ENCODE measurements around the gene PSMB7. TPM values are rescaled to one million over a fixed set of nuclear protein-coding genes. Genes with fewer than 3 reads are reported as not detected.

The PSMB7 gene
- total RNA-seq, 2 donors from 2014 or later: 105 to 175 TPM

- H3K27me3 Mint-ChIP-seq: no peaks in the 10 kb centered on the region
- ATAC-seq (replicated peaks): no peak
- no peak overlapping the region for H3K4me3 Mint-ChIP-seq
- H3K4me1 Mint-ChIP-seq: peaks cover 51% of the 10 kb centered on the region
- H3K9me3 Mint-ChIP-seq: no peaks in the 10 kb centered on the region
- peaks cover 62% of the 10 kb centered on the region for H3K36me3 Mint-ChIP-seq (ENCODE audit: low read depth)
- no peak overlapping the region for H3K27ac Mint-ChIP-seq
Observed at GRCh38 chr9:124390794-124391658, 24.2 kb downstream of the PSMB7 start.

DNA sequence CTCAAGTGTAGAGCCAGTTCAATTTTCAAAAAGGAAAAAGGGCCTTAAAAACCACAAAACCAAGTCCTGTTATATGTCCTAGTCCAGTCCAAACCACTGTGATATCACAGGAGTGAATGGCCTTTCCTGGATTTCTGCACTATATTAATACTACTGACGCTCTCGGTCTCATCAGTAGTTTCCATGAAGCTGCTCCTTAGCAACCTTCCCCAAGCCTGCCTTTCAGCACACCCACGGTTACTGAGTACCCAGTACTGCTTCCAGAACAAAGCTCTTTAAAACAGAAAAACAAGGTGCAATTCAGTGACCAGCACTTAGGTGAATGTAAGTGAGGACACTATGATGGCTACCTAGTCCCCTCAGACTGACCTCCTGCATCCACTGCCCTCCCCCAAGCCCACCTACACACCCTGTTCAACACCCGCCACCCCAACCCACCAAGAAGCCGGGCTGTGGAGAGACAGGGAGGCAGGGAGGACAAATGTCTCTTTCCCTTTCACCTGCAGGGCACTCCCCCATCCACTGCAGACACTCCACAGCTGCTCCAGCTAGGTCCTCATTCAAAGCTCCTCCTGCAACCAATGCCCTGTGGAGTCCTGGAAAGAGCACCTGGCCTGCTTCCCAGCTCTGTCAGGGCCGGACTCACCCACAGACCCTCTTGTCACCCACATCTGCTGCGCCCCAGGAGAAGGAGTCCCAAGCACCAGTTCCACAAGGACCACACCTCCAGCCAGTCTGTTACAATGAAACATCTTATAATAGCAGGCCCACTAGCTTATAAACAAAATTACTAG, 25.9 kb downstream of the PSMB7 start:
- Mint-ChIP-seq H3K4me3 (no peak overlapping the region), H3K36me3 (ENCODE audit: low read depth) (peaks cover 59% of the 10 kb centered on the region), H3K9me3 (no peaks in the 10 kb centered on the region), H3K4me1 (peaks cover 42% of the 10 kb centered on the region), H3K27ac (peak overlapping the region; percentile 14), H3K27me3 (no peaks in the 10 kb centered on the region)
- no peak for ATAC-seq (replicated peaks)

- peaks cover 36% of the 10 kb centered on the region for H3K4me1 Mint-ChIP-seq
- peaks cover 59% of the 10 kb centered on the region for H3K36me3 Mint-ChIP-seq (ENCODE audit: low read depth)
Observed at GRCh38 chr9:124388275-124389048, 26.8 kb downstream of the PSMB7 start.

DNA sequence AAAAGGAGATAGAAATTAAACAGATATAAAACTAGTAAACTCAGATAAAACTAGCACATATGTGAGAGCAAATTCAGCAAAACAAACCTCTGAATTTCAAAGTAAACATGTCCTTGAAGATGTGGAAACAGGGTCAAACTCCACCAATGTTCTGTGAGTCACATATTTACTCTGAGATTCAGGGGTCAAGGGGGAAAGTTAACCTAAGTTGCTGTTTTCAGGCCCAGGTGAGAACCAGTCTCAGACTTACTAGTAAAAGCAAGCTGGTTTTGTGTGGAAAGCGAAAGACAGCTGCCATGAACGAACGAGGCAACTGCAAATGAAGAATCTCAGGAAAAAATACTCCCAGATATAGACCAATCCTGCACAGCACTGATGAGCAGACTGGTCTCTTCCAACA, 29.0 kb downstream of the PSMB7 start:
- no peaks in the 10 kb centered on the region for H3K9me3 Mint-ChIP-seq
- peaks cover 28% of the 10 kb centered on the region for H3K4me1 Mint-ChIP-seq
- H3K27me3 Mint-ChIP-seq: no peaks in the 10 kb centered on the region
- ATAC-seq (replicated peaks): no peak
- no peak overlapping the region for H3K4me3 Mint-ChIP-seq
- H3K36me3 Mint-ChIP-seq (ENCODE audit: low read depth): peaks cover 59% of the 10 kb centered on the region
- H3K27ac Mint-ChIP-seq: no peak overlapping the region

More at GRCh38 chr9:124388275-124389048, 26.8 kb downstream of the PSMB7 start:
- Mint-ChIP-seq H3K27me3 (no peaks in the 10 kb centered on the region), H3K9me3 (no peaks in the 10 kb centered on the region), H3K27ac (peak overlapping the region; percentile 72), H3K4me3 (no peak overlapping the region)
- ATAC-seq (replicated peaks): no peak

DNA sequence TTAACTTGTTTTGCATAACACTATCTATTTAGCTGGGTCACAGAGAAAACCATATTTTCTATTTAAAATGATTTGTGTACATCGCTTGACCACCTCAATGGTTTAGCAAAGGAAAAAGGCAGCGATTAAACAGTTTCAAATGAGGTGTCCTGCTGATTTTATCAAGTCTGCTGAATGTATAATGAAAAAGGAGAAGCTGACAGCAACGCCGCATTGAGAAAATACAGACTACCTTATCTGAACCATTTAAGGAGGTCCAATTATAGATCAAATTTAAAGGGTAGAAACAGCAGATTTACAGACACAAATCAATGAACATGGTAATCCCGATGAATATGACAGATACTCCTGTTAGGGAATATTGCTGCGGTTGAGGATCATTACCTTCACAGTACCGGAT, 29.6 kb downstream of the PSMB7 start:
- no peaks in the 10 kb centered on the region for H3K9me3 Mint-ChIP-seq
- peaks cover 23% of the 10 kb centered on the region for H3K4me1 Mint-ChIP-seq
- H3K27me3 Mint-ChIP-seq: no peaks in the 10 kb centered on the region
- no peak overlapping the region for H3K27ac Mint-ChIP-seq
- ATAC-seq (replicated peaks): no peak
- H3K4me3 Mint-ChIP-seq: no peak overlapping the region
- H3K36me3 Mint-ChIP-seq (ENCODE audit: low read depth): peaks cover 53% of the 10 kb centered on the region

DNA sequence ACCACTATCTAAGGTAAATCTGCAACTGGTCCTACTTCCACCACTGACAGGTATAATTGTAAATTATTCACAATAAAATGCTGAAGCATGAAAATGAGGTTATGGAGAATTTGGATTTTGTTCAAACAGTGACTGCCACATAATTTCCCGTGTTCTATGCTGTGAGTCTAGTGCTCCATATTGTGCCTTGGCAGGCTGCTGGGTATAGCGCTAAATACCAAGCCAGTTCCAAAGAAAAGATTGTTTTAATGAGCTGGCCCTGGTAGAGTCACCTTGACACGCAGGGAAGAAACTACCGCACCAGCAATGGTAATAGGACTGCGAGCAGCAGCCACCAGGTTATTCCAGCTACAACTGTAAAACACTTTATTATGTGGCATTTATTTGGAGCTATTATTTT, 30.4 kb downstream of the PSMB7 start:
- Mint-ChIP-seq H3K4me1 (peaks cover 17% of the 10 kb centered on the region), H3K36me3 (ENCODE audit: low read depth) (peaks cover 52% of the 10 kb centered on the region), H3K4me3 (no peak overlapping the region), H3K27ac (no peak overlapping the region), H3K27me3 (no peaks in the 10 kb centered on the region), H3K9me3 (no peaks in the 10 kb centered on the region)
- no peak for ATAC-seq (replicated peaks)

DNA sequence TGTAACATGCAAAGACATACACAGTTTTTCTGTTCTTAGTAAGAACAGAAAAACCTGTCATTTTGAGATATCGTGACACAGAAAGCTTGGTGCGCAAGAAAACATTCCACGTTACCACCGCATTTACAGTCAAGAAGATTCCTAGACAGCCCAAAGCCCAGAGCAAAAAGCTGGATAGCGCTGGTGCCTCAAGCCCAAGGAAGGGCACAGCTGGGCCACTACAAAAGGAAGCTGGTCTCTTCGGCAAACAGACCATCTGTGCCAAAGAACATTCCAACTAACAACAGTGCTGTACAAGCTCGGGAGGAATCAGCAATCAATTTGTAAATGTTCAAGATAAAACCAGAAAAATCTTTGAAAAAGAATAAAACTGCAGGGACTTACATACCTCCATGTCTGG, 31.0 kb downstream of the PSMB7 start:
- Mint-ChIP-seq H3K27ac (no peak overlapping the region), H3K27me3 (no peaks in the 10 kb centered on the region), H3K4me1 (peaks cover 11% of the 10 kb centered on the region), H3K36me3 (ENCODE audit: low read depth) (peaks cover 57% of the 10 kb centered on the region), H3K4me3 (no peak overlapping the region), H3K9me3 (no peaks in the 10 kb centered on the region)
- ATAC-seq (replicated peaks): no peak

- H3K4me3 Mint-ChIP-seq: no peak overlapping the region
- no peaks in the 10 kb centered on the region for H3K27me3 Mint-ChIP-seq
- H3K36me3 Mint-ChIP-seq (ENCODE audit: low read depth): peaks cover 78% of the 10 kb centered on the region
- H3K4me1 Mint-ChIP-seq: peaks cover 5% of the 10 kb centered on the region
- peak; percentile 80 for ATAC-seq (replicated peaks)
- no peak overlapping the region for H3K27ac Mint-ChIP-seq
- H3K9me3 Mint-ChIP-seq: no peaks in the 10 kb centered on the region
Observed at GRCh38 chr9:124381170-124381945, 33.9 kb downstream of the PSMB7 start.

- Mint-ChIP-seq H3K4me1 (peaks cover 8% of the 10 kb centered on the region), H3K27ac (no peak overlapping the region), H3K4me3 (no peak overlapping the region), H3K36me3 (ENCODE audit: low read depth) (peaks cover 75% of the 10 kb centered on the region), H3K9me3 (no peaks in the 10 kb centered on the region), H3K27me3 (no peaks in the 10 kb centered on the region)
- ATAC-seq (replicated peaks): no peak
Observed at GRCh38 chr9:124377551-124378406, 37.5 kb downstream of the PSMB7 start.

DNA sequence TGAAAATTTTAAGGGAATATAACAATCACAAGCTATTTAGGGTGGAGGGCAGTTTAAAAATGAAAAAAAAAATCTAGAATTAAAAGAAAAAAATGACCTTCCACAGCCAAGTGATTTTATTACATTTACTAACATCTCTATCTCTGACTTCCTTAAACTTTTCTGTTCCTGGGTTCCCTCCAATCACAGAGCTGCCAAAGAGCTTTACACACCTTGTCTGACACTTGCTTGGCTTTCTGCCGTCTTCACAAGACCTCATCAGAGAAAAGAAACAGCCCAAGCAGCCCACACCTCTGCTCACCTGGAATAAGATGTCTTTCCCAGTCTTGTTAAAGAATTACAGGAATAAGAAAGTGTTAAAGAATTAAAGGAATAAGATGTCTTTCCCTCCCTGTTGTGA, 38.9 kb downstream of the PSMB7 start:
- H3K4me3 Mint-ChIP-seq: no peak overlapping the region
- H3K27me3 Mint-ChIP-seq: no peaks in the 10 kb centered on the region
- no peaks in the 10 kb centered on the region for H3K9me3 Mint-ChIP-seq
- H3K36me3 Mint-ChIP-seq (ENCODE audit: low read depth): peaks cover 83% of the 10 kb centered on the region
- no peak for ATAC-seq (replicated peaks)
- peaks cover 14% of the 10 kb centered on the region for H3K4me1 Mint-ChIP-seq
- no peak overlapping the region for H3K27ac Mint-ChIP-seq

DNA sequence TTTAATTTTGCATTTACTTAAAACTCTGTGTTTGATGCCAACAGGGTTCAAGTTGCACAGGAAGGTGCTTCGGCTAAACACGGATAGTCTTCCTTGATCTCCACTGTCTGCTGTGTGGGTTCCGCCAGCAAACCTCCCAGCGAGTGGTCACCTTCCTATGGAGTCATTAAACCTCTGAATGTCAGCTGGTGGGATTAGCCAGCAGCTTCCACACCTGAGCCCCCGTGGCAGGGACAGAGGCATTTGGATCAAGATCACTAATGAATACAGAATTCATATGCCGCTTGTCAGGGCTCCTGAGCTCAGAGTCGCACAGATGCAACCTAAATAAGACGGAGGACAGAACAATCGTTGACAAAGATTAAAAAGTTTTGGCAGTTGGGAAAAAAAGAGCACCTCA, 39.5 kb downstream of the PSMB7 start:
- Mint-ChIP-seq H3K4me1 (peaks cover 14% of the 10 kb centered on the region), H3K27me3 (no peaks in the 10 kb centered on the region), H3K9me3 (no peaks in the 10 kb centered on the region), H3K27ac (no peak overlapping the region), H3K36me3 (ENCODE audit: low read depth) (peaks cover 89% of the 10 kb centered on the region), H3K4me3 (no peak overlapping the region)
- no peak for ATAC-seq (replicated peaks)

DNA sequence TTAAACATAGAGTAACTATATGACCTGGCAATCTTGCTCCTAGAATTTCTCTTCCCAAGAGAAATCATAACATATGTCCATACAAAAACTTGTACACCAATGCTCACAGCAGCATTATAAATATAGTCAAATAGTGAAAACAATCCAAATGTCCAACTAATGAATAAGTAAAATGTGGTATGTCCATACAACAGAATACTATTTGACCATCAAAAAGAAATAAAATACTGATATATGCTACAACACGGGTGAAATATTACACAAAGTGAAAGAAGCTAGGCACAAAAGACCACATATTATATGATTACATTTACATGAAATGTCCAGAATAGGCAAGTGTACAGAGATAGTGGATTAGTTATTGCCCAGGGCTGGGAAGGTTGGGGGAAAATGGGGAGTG, 41.4 kb downstream of the PSMB7 start:
- no peaks in the 10 kb centered on the region for H3K27me3 Mint-ChIP-seq
- ATAC-seq (replicated peaks): no peak
- H3K4me1 Mint-ChIP-seq: peaks cover 21% of the 10 kb centered on the region
- H3K27ac Mint-ChIP-seq: no peak overlapping the region
- H3K9me3 Mint-ChIP-seq: no peaks in the 10 kb centered on the region
- H3K4me3 Mint-ChIP-seq: no peak overlapping the region
- H3K36me3 Mint-ChIP-seq (ENCODE audit: low read depth): peaks cover 72% of the 10 kb centered on the region

DNA sequence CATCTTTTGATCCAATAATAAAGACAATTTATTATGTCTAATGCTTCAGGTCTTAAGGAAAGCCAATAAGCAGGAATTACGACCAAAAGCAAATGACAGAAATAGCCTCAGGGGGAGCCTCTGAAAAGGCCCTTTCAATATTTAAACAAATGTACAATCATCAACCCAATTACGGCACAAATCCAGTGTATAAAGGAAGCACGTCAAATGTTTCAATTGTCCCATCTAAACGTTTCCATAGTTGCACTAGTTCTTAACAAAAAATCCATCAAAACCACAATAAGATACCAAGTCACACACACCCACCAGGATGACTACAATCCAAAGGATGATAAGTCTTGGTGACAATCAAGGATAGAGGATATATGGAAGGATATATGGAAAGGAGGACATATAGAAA, 41.9 kb downstream of the PSMB7 start:
- no peaks in the 10 kb centered on the region for H3K27me3 Mint-ChIP-seq
- H3K9me3 Mint-ChIP-seq: no peaks in the 10 kb centered on the region
- no peak overlapping the region for H3K4me3 Mint-ChIP-seq
- peaks cover 68% of the 10 kb centered on the region for H3K36me3 Mint-ChIP-seq (ENCODE audit: low read depth)
- H3K4me1 Mint-ChIP-seq: peaks cover 26% of the 10 kb centered on the region
- no peak for ATAC-seq (replicated peaks)
- no peak overlapping the region for H3K27ac Mint-ChIP-seq
